Peyer's patch (tissue), 4 donors: ENCODE measurements around the gene C3orf22. TPM values are rescaled to one million over a fixed set of nuclear protein-coding genes. Genes with fewer than 3 reads are reported as not detected.
A peak's percentile ranks its signal among the peaks of the same experiment; 100 is the strongest.

Experiments
- DNase-seq, 3 donors: peaks; one replicate each; pipeline ENCODE4 v3.0.0-alpha.2; 2017 to 2019
- H3K27ac ChIP-seq, 4 donors: fragments of 200-600 bp; sonication (generic); one replicate each; pipeline ENCODE4 v1.5.1; 2016 to 2019
- H3K27me3 ChIP-seq, 2 donors: fragments of 200-600 bp; sonication (generic); one replicate each; pipeline ENCODE4 v1.5.1; 2019
- H3K36me3 ChIP-seq, 3 donors: fragments of 200-600 bp; sonication (generic); one replicate each; pipeline ENCODE4 v1.5.1; 2016 to 2019
- H3K4me1 ChIP-seq, 4 donors: fragments of 200-600 bp; sonication (generic); one replicate each; pipeline ENCODE4 v1.5.1; 2016 to 2019
- H3K4me3 ChIP-seq, 4 donors: fragments of 200-600 bp; sonication (generic); 1 replicate in 3 of 4; 2 replicates in 1 of 4; pipeline ENCODE4 v1.5.1; 2016 to 2019; ENCODE audit warnings: mild to moderate bottlenecking in 1 of 4
- H3K9me3 ChIP-seq, 4 donors: fragments of 200-600 bp; sonication (generic); one replicate each; pipeline ENCODE4 v1.5.1; 2016 to 2019; ENCODE audit warnings: mild to moderate bottlenecking in 1 of 4
- CTCF ChIP-seq, 6 experiments: fragments of 450-650 bp in 4 of 6; fragments of 200-600 bp in 2 of 6; sonication (generic) in 1 of 6; IDR thresholded peaks; one replicate each; pipeline ENCODE4 v1.5.1; 2017 to 2019; ENCODE audit warnings: antibody characterized with exemption in 6 of 6, mild to moderate bottlenecking in 3 of 6, moderate library complexity in 1 of 6
- POLR2A ChIP-seq, 2 donors: fragments of 450-650 bp; IDR thresholded peaks; one replicate each; pipeline ENCODE4 v1.5.1; 2017; ENCODE audit warnings: antibody characterized with exemption in 2 of 2, mild to moderate bottlenecking in 2 of 2, moderate library complexity in 2 of 2
- total RNA-seq, 4 donors: library from RNA; depleted of rRNA; stranded (reverse); fragments of >200 nt; gene quantifications; one replicate each; pipeline ENCODE4 v1.1.0, GENCODE V29; 2016

C3orf22 gene
- total RNA-seq, 4 donors from 2014 or later = not detected

- Histone ChIP-seq H3K4me1 (no peaks in the 10 kb centered on the region), H3K9me3 (no peaks in the 10 kb centered on the region), H3K36me3 (no peaks in the 10 kb centered on the region), H3K4me3 (no peak overlapping the region), H3K27me3 (no peaks in the 10 kb centered on the region), H3K27ac (no peak overlapping the region)
- TF ChIP-seq CTCF (IDR thresholded peaks at IDR 0.05) (no peak), POLR2A (IDR thresholded peaks at IDR 0.05) (no peak)
- DNase-seq = no peak
These were observed 41.8 kb downstream of the C3orf22 start for GRCh38 chr3:126516936-126517290.

GRCh38 chr3:126516152-126516935 is 42.4 kb downstream of the C3orf22 start:
- peak in 1 of 3 donors; percentile 29 for DNase-seq
- H3K27ac ChIP-seq = no peak overlapping the region
- no peak for TF ChIP-seq POLR2A (IDR thresholded peaks at IDR 0.05)
- TF ChIP-seq CTCF (IDR thresholded peaks at IDR 0.05) = no peak
- no peaks in the 10 kb centered on the region for H3K36me3 ChIP-seq
- no peaks in the 10 kb centered on the region for H3K9me3 ChIP-seq
- H3K4me1 ChIP-seq = no peaks in the 10 kb centered on the region
- H3K4me3 ChIP-seq = no peak overlapping the region
- H3K27me3 ChIP-seq = no peaks in the 10 kb centered on the region

- Histone ChIP-seq H3K36me3 (no peaks in the 10 kb centered on the region), H3K9me3 (no peaks in the 10 kb centered on the region), H3K27me3 (no peaks in the 10 kb centered on the region), H3K27ac (no peak overlapping the region), H3K4me1 (no peaks in the 10 kb centered on the region), H3K4me3 (no peak overlapping the region)
- no peak for TF ChIP-seq CTCF (IDR thresholded peaks at IDR 0.05)
- TF ChIP-seq POLR2A (IDR thresholded peaks at IDR 0.05) = no peak
- DNase-seq = peak in 1 of 3 donors; percentile 34
These were observed 43.5 kb downstream of the C3orf22 start for GRCh38 chr3:126515066-126515706.

- DNase-seq = peak in 1 of 3 donors; percentile 26
- no peak overlapping the region for H3K4me3 ChIP-seq
- no peaks in the 10 kb centered on the region for H3K4me1 ChIP-seq
- no peaks in the 10 kb centered on the region for H3K27me3 ChIP-seq
- no peak overlapping the region for H3K27ac ChIP-seq
- TF ChIP-seq CTCF (IDR thresholded peaks at IDR 0.05) (no peak), POLR2A (IDR thresholded peaks at IDR 0.05) (no peak)
- H3K36me3 ChIP-seq = no peaks in the 10 kb centered on the region
- H3K9me3 ChIP-seq = no peaks in the 10 kb centered on the region
These were observed 44.6 kb downstream of the C3orf22 start for GRCh38 chr3:126514161-126514560.

- H3K4me3 ChIP-seq = no peak overlapping the region
- DNase-seq = peak in 1 of 3 donors; percentile 28
- no peaks in the 10 kb centered on the region for H3K4me1 ChIP-seq
- H3K9me3 ChIP-seq = no peaks in the 10 kb centered on the region
- H3K27me3 ChIP-seq = no peaks in the 10 kb centered on the region
- H3K27ac ChIP-seq = no peak overlapping the region
- H3K36me3 ChIP-seq = no peaks in the 10 kb centered on the region
- no peak for TF ChIP-seq POLR2A (IDR thresholded peaks at IDR 0.05)
- TF ChIP-seq CTCF (IDR thresholded peaks at IDR 0.05) = no peak
These were observed 45.6 kb downstream of the C3orf22 start for GRCh38 chr3:126512916-126513650.
